ENCODE data around the gene UBAC1. TPM values are rescaled to one million over a fixed set of nuclear protein-coding genes. Genes with fewer than 3 reads are reported as not detected.

The UBAC1 gene
- total and polyA plus RNA-seq, 9 of the 15 experiments (the other 6 are each of a cell fraction or from before 2014, with no cell fraction given), result 94.0 to 399 (median 228) TPM

GRCh38 chr9:135971892-135972291, 10.7 kb upstream of the UBAC1 start (continued):
- TF ChIP-seq CREB3L1 (IDR thresholded peaks at IDR 0.05; ENCODE audit: borderline replicate concordance, low read depth) (no peak), MCM5 (IDR thresholded peaks at IDR 0.05; ENCODE audit: low read depth) (no peak), ZNF143 (CRISPR knock-in tag; IDR thresholded peaks at IDR 0.05) (no peak), MEIS2 (IDR thresholded peaks at IDR 0.05; ENCODE audit: partially characterized antibody) (no peak), CSDE1 (IDR thresholded peaks at IDR 0.05) (no peak), ZFP30 (CRISPR knock-in tag; IDR thresholded peaks at IDR 0.05; ENCODE audit: borderline replicate concordance) (no peak), NCOA6 (IDR thresholded peaks at IDR 0.05) (peak; percentile 94), ZNF263 (CRISPR knock-in tag; IDR thresholded peaks at IDR 0.05; ENCODE audit: borderline replicate concordance) (peak; percentile 75; the same call in 1 of the 2 replicates), OTX1 (CRISPR knock-in tag; IDR thresholded peaks at IDR 0.05) (no peak), ASH1L (IDR thresholded peaks at IDR 0.05; ENCODE audit: borderline replicate concordance, low read depth, partially characterized antibody) (no peak), ZNF766 (CRISPR knock-in tag; conservative IDR thresholded peaks at IDR 0.05) (peak; percentile 86), FOSL1 (tag; conservative IDR thresholded peaks at IDR 0.05) (no peak), ZNF41 (CRISPR knock-in tag; conservative IDR thresholded peaks at IDR 0.05) (no peak)
- TF ChIP-seq, protein P1, sequence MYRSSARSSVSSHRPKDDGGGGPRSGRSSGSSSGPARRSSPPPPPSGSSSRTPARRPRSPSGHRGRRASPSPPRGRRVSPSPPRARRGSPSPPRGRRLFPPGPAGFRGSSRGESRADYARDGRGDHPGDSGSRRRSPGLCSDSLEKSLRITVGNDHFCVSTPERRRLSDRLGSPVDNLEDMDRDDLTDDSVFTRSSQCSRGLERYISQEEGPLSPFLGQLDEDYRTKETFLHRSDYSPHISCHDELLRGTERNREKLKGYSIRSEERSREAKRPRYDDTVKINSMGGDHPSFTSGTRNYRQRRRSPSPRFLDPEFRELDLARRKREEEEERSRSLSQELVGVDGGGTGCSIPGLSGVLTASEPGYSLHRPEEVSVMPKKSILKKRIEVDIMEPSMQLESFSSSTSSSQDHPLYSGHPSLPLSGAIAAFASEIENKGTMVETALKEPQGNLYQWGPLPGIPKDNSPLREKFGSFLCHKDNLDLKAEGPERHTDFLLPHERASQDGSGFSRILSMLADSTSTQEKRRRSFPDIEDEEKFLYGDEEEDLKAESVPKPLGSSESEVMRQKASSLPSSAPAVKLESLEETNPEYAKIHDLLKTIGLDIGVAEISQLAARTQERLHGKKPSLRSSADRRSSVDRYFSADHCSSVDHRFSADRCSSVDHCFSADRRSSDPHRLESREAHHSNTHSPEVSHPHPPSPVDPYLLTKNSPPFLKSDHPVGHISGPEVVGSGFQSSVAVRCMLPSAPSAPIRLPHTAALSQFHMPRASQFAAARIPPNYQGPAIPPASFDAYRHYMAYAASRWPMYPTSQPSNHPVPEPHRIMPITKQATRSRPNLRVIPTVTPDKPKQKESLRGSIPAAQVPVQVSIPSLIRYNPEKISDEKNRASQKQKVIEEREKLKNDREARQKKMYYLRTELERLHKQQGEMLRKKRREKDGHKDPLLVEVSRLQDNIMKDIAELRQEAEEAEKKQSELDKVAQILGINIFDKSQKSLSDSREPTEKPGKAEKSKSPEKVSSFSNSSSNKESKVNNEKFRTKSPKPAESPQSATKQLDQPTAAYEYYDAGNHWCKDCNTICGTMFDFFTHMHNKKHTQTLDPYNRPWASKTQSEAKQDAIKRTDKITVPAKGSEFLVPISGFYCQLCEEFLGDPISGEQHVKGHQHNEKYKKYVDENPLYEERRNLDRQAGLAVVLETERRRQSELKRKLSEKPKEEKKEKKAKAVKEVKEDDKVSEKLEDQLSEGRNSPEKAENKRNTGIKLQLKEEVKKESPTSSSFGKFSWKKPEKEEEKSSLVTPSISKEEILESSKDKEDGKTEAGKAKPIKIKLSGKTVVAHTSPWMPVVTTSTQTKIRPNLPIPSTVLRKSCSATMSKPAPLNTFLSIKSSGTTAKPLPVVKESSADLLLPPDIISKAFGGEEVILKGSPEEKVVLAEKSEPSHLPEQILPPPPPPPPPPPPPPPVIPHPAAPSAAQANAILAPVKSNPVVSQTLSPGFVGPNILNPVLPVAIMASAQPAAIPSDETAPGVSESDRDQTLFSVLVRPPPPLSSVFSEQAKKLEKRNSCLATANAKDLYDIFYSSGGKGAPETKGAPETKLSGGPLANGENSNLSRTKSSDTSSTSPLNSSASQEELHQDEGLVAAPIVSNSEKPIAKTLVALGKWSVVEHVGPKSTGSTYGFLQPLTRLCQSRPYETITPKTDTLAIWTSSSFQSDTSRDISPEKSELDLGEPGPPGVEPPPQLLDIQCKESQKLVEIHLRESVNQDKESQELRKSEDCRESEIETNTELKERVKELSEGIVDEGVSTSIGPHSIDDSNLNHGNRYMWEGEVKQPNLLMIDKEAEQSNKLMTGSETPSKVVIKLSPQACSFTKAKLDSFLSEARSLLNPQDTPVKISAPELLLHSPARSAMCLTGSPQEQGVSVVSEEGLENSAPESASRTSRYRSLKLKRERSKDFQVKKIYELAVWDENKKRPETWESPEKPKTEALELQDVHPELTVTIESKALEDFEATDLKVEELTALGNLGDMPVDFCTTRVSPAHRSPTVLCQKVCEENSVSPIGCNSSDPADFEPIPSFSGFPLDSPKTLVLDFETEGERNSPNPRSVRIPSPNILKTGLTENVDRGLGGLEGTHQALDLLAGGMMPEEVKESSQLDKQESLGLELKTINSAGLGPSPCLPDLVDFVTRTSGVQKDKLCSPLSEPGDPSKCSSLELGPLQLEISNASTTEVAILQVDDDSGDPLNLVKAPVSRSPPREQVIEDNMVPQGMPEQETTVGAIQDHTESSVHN (IDR thresholded peaks at IDR 0.05; ENCODE audit: borderline replicate concordance in 1 of 2, low read depth in 1 of 2), result no peak
- TF ChIP-seq, protein P2, sequence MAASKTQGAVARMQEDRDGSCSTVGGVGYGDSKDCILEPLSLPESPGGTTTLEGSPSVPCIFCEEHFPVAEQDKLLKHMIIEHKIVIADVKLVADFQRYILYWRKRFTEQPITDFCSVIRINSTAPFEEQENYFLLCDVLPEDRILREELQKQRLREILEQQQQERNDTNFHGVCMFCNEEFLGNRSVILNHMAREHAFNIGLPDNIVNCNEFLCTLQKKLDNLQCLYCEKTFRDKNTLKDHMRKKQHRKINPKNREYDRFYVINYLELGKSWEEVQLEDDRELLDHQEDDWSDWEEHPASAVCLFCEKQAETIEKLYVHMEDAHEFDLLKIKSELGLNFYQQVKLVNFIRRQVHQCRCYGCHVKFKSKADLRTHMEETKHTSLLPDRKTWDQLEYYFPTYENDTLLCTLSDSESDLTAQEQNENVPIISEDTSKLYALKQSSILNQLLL (CRISPR knock-in tag; IDR thresholded peaks at IDR 0.05; ENCODE audit: borderline replicate concordance), result no peak
- TF ChIP-seq, protein P3, sequence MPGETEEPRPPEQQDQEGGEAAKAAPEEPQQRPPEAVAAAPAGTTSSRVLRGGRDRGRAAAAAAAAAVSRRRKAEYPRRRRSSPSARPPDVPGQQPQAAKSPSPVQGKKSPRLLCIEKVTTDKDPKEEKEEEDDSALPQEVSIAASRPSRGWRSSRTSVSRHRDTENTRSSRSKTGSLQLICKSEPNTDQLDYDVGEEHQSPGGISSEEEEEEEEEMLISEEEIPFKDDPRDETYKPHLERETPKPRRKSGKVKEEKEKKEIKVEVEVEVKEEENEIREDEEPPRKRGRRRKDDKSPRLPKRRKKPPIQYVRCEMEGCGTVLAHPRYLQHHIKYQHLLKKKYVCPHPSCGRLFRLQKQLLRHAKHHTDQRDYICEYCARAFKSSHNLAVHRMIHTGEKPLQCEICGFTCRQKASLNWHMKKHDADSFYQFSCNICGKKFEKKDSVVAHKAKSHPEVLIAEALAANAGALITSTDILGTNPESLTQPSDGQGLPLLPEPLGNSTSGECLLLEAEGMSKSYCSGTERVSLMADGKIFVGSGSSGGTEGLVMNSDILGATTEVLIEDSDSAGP (CRISPR knock-in tag; IDR thresholded peaks at IDR 0.05), result no peak
